SK-N-SH treated with all-trans-retinoic acid at 6 μM for 48 hours (cell line): ENCODE data around the gene OR10P1.

Experiments
- ATAC-seq: fragments of 200-7000 bp; cut with Tn5 transposase; 3 replicates; pipeline ENCODE4 v1.9.1; 2020; ENCODE audit warnings: mild to moderate bottlenecking, moderate library complexity
- ARNTL ChIP-seq: fragments of 450-650 bp; formaldehyde crosslinking; IDR thresholded peaks from 2 replicates; pipeline ENCODE4 v1.5.0; 2020; ENCODE audit warnings: low read depth, mild to moderate bottlenecking, moderate library complexity, borderline replicate concordance
- BACH2 ChIP-seq: fragments of 250-450 bp; sonication (Bioruptor Pico); IDR thresholded peaks from 2 replicates; pipeline ENCODE4 v1.9.0; 2021; ENCODE audit warnings: mild to moderate bottlenecking, borderline replicate concordance
- CREB5 ChIP-seq: fragments of 250-450 bp; sonication (Bioruptor Pico); IDR thresholded peaks from 2 replicates; pipeline ENCODE4 v1.5.1; 2020; ENCODE audit warnings: low read depth, mild to moderate bottlenecking, moderate library complexity
- CSDC2 ChIP-seq: fragments of 250-450 bp; sonication (Bioruptor Pico); IDR thresholded peaks from 2 replicates; pipeline ENCODE4 v1.5.0; 2020; ENCODE audit warnings: mild to moderate bottlenecking, moderate library complexity
- CSRNP3 ChIP-seq: fragments of 250-450 bp; sonication (Bioruptor Pico); IDR thresholded peaks from 2 replicates; pipeline ENCODE4 v1.5.1; 2021; ENCODE audit warnings: mild to moderate bottlenecking, moderate library complexity
- ESRRG ChIP-seq: fragments of 250-450 bp; sonication (Bioruptor Pico); IDR thresholded peaks from 2 replicates; pipeline ENCODE4 v1.6.1; 2021; ENCODE audit warnings: mild to moderate bottlenecking
- GLIS3 ChIP-seq: fragments of 250-450 bp; sonication (Bioruptor Pico); IDR thresholded peaks from 2 replicates; pipeline ENCODE4 v1.5.0; 2020; ENCODE audit warnings: mild to moderate bottlenecking, moderate library complexity
- ISL1 ChIP-seq: fragments of 250-450 bp; sonication (Bioruptor Pico); IDR thresholded peaks from 2 replicates; pipeline ENCODE4 v2.1.2; 2022; ENCODE audit warnings: mild to moderate bottlenecking, moderate library complexity
- OSR1 ChIP-seq: fragments of 250-450 bp; sonication (Bioruptor Pico); IDR thresholded peaks from 2 replicates; pipeline ENCODE4 v1.8.0; 2022; ENCODE audit warnings: moderate library complexity, mild to moderate bottlenecking, inconsistent platforms
- PATZ1 ChIP-seq: fragments of 250-450 bp; sonication (Bioruptor Pico); IDR thresholded peaks from 2 replicates; pipeline ENCODE4 v1.8.0; 2020; ENCODE audit warnings: mild to moderate bottlenecking, moderate library complexity, borderline replicate concordance
- POU6F1 ChIP-seq: fragments of 250-450 bp; sonication (Bioruptor Pico); IDR thresholded peaks from 2 replicates; pipeline ENCODE4 v1.8.0; 2021; ENCODE audit warnings: low read depth, mild to moderate bottlenecking, moderate library complexity, borderline replicate concordance
- RARB ChIP-seq: fragments of 250-450 bp; sonication (Bioruptor Pico); IDR thresholded peaks from 2 replicates; pipeline ENCODE4 v1.8.0; 2021; ENCODE audit warnings: mild to moderate bottlenecking, moderate library complexity
- SNAI2 ChIP-seq: fragments of 250-450 bp; sonication (Bioruptor Pico); IDR thresholded peaks from 2 replicates; pipeline ENCODE4 v1.5.0; 2020; ENCODE audit warnings: mild to moderate bottlenecking, moderate library complexity
- TCF4 ChIP-seq: fragments of 250-450 bp; sonication (Bioruptor Pico); IDR thresholded peaks from 2 replicates; pipeline ENCODE4 v1.8.0; 2021; ENCODE audit warnings: mild to moderate bottlenecking, moderate library complexity, borderline replicate concordance
- TOX ChIP-seq: fragments of 250-450 bp; sonication (Bioruptor Pico); IDR thresholded peaks from 2 replicates; pipeline ENCODE4 v1.8.0; 2021; ENCODE audit warnings: mild to moderate bottlenecking, moderate library complexity, borderline replicate concordance
- ZC3H10 ChIP-seq: fragments of 250-450 bp; sonication (Bioruptor Pico); IDR thresholded peaks from 2 replicates; pipeline ENCODE4 v1.5.1; 2021; ENCODE audit warnings: mild to moderate bottlenecking, moderate library complexity
- ZFP3 ChIP-seq: fragments of 250-450 bp; sonication (Bioruptor Pico); IDR thresholded peaks from 2 replicates; pipeline ENCODE4 v1.5.0; 2020; ENCODE audit warnings: mild to moderate bottlenecking, moderate library complexity
- ZFP30 ChIP-seq: fragments of 450-650 bp; formaldehyde crosslinking; IDR thresholded peaks from 2 replicates; pipeline ENCODE4 v1.5.0; 2022; ENCODE audit warnings: mild to moderate bottlenecking, moderate library complexity
- ZNF565 ChIP-seq: fragments of 450-650 bp; formaldehyde crosslinking; conservative IDR thresholded peaks from 2 replicates; pipeline ENCODE4 v1.5.0; 2020; ENCODE audit warnings: low read depth, mild to moderate bottlenecking, moderate library complexity
- ZNF70 ChIP-seq: fragments of 450-650 bp; formaldehyde crosslinking; IDR thresholded peaks from 2 replicates; pipeline ENCODE4 v1.5.0; 2020; ENCODE audit warnings: mild to moderate bottlenecking, moderate library complexity
- ZNF8 ChIP-seq: fragments of 450-650 bp; formaldehyde crosslinking; IDR thresholded peaks from 2 replicates; pipeline ENCODE4 v1.5.0; 2020; ENCODE audit warnings: mild to moderate bottlenecking, moderate library complexity

The OR10P1 gene

GRCh38 chr12:55658635-55659391, 22.1 kb downstream of the OR10P1 start:
- TF ChIP-seq ZNF70 (no peak), SNAI2 (CRISPR knock-in tag) (no peak), RARB (CRISPR knock-in tag) (no peak), CSDC2 (CRISPR knock-in tag) (no peak), ZFP30 (no peak), CREB5 (CRISPR knock-in tag) (no peak), ISL1 (CRISPR knock-in tag) (no peak), ARNTL (CRISPR knock-in tag) (no peak), BACH2 (no peak), OSR1 (CRISPR knock-in tag) (no peak)

GRCh38 chr12:55659486-55660385, 23.0 kb downstream of the OR10P1 start:
- TF ChIP-seq ZC3H10 = no peak
- TF ChIP-seq, all 23 proteins: peak for 0
- peak; percentile 79 for ATAC-seq

More at GRCh38 chr12:55658635-55659391, 22.1 kb downstream of the OR10P1 start:
- no peak for ATAC-seq

- no peak for TF ChIP-seq ZNF8
- no peak for TF ChIP-seq ZNF565 (CRISPR knock-in tag)
- no peak for TF ChIP-seq ESRRG (CRISPR knock-in tag)
- no peak for TF ChIP-seq PATZ1 (CRISPR knock-in tag)
- no peak for TF ChIP-seq ZC3H10
- no peak for TF ChIP-seq SNAI2 (CRISPR knock-in tag)
- TF ChIP-seq ARNTL (CRISPR knock-in tag) = no peak
- no peak for TF ChIP-seq GLIS3 (CRISPR knock-in tag)
- no peak for TF ChIP-seq TOX (CRISPR knock-in tag)
- TF ChIP-seq POU6F1 (CRISPR knock-in tag) = no peak
- TF ChIP-seq ZFP30 = no peak
- no peak for TF ChIP-seq ZNF70
- TF ChIP-seq CSDC2 (CRISPR knock-in tag) = no peak
- no peak for TF ChIP-seq ZFP3
- TF ChIP-seq CSRNP3 (CRISPR knock-in tag) = no peak
- no peak for TF ChIP-seq TCF4 (CRISPR knock-in tag)
- ATAC-seq = no peak
Observed at GRCh38 chr12:55663391-55663790, 26.7 kb downstream of the OR10P1 start.

GRCh38 chr12:55664826-55665225, 28.1 kb downstream of the OR10P1 start:
- no peak for ATAC-seq
- no peak for TF ChIP-seq TCF4 (CRISPR knock-in tag)
- no peak for TF ChIP-seq CSDC2 (CRISPR knock-in tag)
- TF ChIP-seq OSR1 (CRISPR knock-in tag) = no peak
- TF ChIP-seq CREB5 (CRISPR knock-in tag) = no peak
- TF ChIP-seq ARNTL (CRISPR knock-in tag) = no peak
